ENCODE results near the gene MLX.
"Not testable (repeated sequence)": the region's sequence is repeated elsewhere in the genome, so short reads cannot be mapped to it uniquely, and the experiment has no call there.

GRCh38 chr17:42555961-42556617 is 10.8 kb upstream of the MLX start:
- TF ChIP-seq, protein P1, sequence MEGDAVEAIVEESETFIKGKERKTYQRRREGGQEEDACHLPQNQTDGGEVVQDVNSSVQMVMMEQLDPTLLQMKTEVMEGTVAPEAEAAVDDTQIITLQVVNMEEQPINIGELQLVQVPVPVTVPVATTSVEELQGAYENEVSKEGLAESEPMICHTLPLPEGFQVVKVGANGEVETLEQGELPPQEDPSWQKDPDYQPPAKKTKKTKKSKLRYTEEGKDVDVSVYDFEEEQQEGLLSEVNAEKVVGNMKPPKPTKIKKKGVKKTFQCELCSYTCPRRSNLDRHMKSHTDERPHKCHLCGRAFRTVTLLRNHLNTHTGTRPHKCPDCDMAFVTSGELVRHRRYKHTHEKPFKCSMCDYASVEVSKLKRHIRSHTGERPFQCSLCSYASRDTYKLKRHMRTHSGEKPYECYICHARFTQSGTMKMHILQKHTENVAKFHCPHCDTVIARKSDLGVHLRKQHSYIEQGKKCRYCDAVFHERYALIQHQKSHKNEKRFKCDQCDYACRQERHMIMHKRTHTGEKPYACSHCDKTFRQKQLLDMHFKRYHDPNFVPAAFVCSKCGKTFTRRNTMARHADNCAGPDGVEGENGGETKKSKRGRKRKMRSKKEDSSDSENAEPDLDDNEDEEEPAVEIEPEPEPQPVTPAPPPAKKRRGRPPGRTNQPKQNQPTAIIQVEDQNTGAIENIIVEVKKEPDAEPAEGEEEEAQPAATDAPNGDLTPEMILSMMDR (IDR thresholded peaks at IDR 0.05; ENCODE audit: low read depth, low read length) = not testable (repeated sequence)
- TF ChIP-seq EZH2phosphoT487 (IDR thresholded peaks at IDR 0.05; ENCODE audit: low read depth) = not testable (repeated sequence)
